HepG2 (cell line): ENCODE data around the gene PRPF38A. TPM values are rescaled to one million over a fixed set of nuclear protein-coding genes. Genes with fewer than 3 reads are reported as not detected.

ENCODE experiments used
- ARNTL ChIP-seq: sonication (generic); formaldehyde crosslinking; IDR thresholded peaks from 2 replicates; pipeline ENCODE4 v1.4.0; 2020; ENCODE audit warnings: mild to moderate bottlenecking, missing genetic modification reagents
- CCAR2 ChIP-seq: fragments of 200-400 bp; formaldehyde crosslinking; optimal IDR thresholded peaks from 2 replicates; pipeline ENCODE3; 2018; ENCODE audit warnings: low read depth, mild to moderate bottlenecking, low read length, moderate library complexity
- E2F5 ChIP-seq: sonication (generic); formaldehyde crosslinking; conservative IDR thresholded peaks from 2 replicates; pipeline ENCODE4 v1.4.0; 2020; ENCODE audit warnings: missing genetic modification reagents
- HCFC1 ChIP-seq: fragments of 150-350 bp; IDR thresholded peaks from 2 replicates; pipeline ENCODE4 v1.6.1; 2014; ENCODE audit warnings: low read depth, low read length
- KAT7 ChIP-seq: IDR thresholded peaks from 2 replicates; pipeline ENCODE4 v1.6.1; 2018; ENCODE audit warnings: borderline replicate concordance, missing compliant biosample characterization
- NPAS2 ChIP-seq: sonication (generic); formaldehyde crosslinking; IDR thresholded peaks from 2 replicates; pipeline ENCODE4 v1.8.0; 2022; ENCODE audit warnings: mild to moderate bottlenecking, missing genetic modification reagents, borderline replicate concordance
- NR1H2 ChIP-seq: sonication (generic); formaldehyde crosslinking; IDR thresholded peaks from 2 replicates; pipeline ENCODE4 v1.8.1; 2022; ENCODE audit warnings: low read depth, missing genetic modification reagents, borderline replicate concordance
- PHF20 ChIP-seq: sonication (generic); formaldehyde crosslinking; IDR thresholded peaks from 2 replicates; pipeline ENCODE4 v1.5.0; 2020; ENCODE audit warnings: mild to moderate bottlenecking, missing genetic modification reagents
- SIN3B ChIP-seq: fragments of 150-350 bp; IDR thresholded peaks from 2 replicates; pipeline ENCODE4 v1.6.1; 2014; ENCODE audit warnings: low read length
- SOX6 ChIP-seq, 2 experiments: fragments of 450-650 bp in 1 of 2; sonication (generic) in 1 of 2; formaldehyde crosslinking in 1 of 2; IDR thresholded peaks; 2 replicates each; pipeline versions ENCODE4 v1.4.0 to v1.6.1; 2017 to 2020; ENCODE audit warnings: antibody characterized with exemption in 1 of 2, mild to moderate bottlenecking in 1 of 2, missing genetic modification reagents in 1 of 2
- ZBTB7B ChIP-seq: sonication (generic); formaldehyde crosslinking; IDR thresholded peaks from 2 replicates; pipeline ENCODE4 v1.4.0; 2020; ENCODE audit warnings: missing genetic modification reagents
- ZMAT3 ChIP-seq: sonication (generic); formaldehyde crosslinking; conservative IDR thresholded peaks from 2 replicates; pipeline ENCODE4 v1.7.0; 2021; ENCODE audit warnings: missing genetic modification reagents
- ZNF292 ChIP-seq: sonication (generic); formaldehyde crosslinking; IDR thresholded peaks from 2 replicates; pipeline ENCODE4 v1.8.1; 2022; ENCODE audit warnings: mild to moderate bottlenecking, low read depth, missing genetic modification reagents, borderline replicate concordance
- ZNF44 ChIP-seq: sonication (generic); formaldehyde crosslinking; IDR thresholded peaks from 2 replicates; pipeline ENCODE4 v1.5.1; 2020; ENCODE audit warnings: mild to moderate bottlenecking, missing genetic modification reagents
- ZNF546 ChIP-seq: sonication (generic); formaldehyde crosslinking; conservative IDR thresholded peaks from 2 replicates; pipeline ENCODE4 v1.8.1; 2023; ENCODE audit warnings: mild to moderate bottlenecking, missing genetic modification reagents
- ZNF567 ChIP-seq: sonication (generic); formaldehyde crosslinking; IDR thresholded peaks from 2 replicates; pipeline ENCODE4 v1.8.1; 2023; ENCODE audit warnings: mild to moderate bottlenecking, missing genetic modification reagents, borderline replicate concordance
- ZNF629 ChIP-seq: sonication (generic); formaldehyde crosslinking; conservative IDR thresholded peaks from 2 replicates; pipeline ENCODE4 v1.5.0; 2020; ENCODE audit warnings: missing genetic modification reagents
- ZNF740 ChIP-seq: sonication (generic); formaldehyde crosslinking; IDR thresholded peaks from 2 replicates; pipeline ENCODE4 v1.4.0; 2020; ENCODE audit warnings: missing genetic modification reagents
- polyA plus RNA-seq, 8 experiments: library from polyadenylated mRNA; depleted of rRNA in 3 of 8; stranded (reverse) in 7 of 8; unstranded in 1 of 8; fragments of >200 nt; fragmentation: Illumina TruSeq in 4 of 8; extraction: Trizol in 4 of 8; gene quantifications; 2 replicates each; pipeline versions ENCODE4 v1.2.1 to v1.2.3, GENCODE V29; 2011 to 2016; ENCODE audit warnings: low read depth in 4 of 8, missing spikeins in 1 of 8, mixed read lengths in 1 of 8; ENCODE audit not compliant: insufficient read depth in 1 of 8
- total RNA-seq, 5 experiments: library from RNA; depleted of rRNA; stranded (reverse); fragments of >200 nt; fragmentation: Illumina TruSeq; extraction: Trizol; gene quantifications; 2 replicates each; pipeline ENCODE4 v1.2.3, GENCODE V29; 2016; ENCODE audit warnings: low read depth in 1 of 5
- TF ChIP-seq, protein P1 (sequence below): sonication (generic); formaldehyde crosslinking; IDR thresholded peaks from 2 replicates; pipeline ENCODE4 v1.8.0; 2022; ENCODE audit warnings: mild to moderate bottlenecking, missing genetic modification reagents, moderate library complexity
- TF ChIP-seq, protein P2 (sequence below): sonication (generic); formaldehyde crosslinking; IDR thresholded peaks from 2 replicates; pipeline ENCODE4 v1.5.0; 2020; ENCODE audit warnings: mild to moderate bottlenecking, missing genetic modification reagents
- TF ChIP-seq, protein P3 (sequence below): sonication (generic); formaldehyde crosslinking; IDR thresholded peaks from 2 replicates; pipeline ENCODE4 v1.8.1; 2023; ENCODE audit warnings: mild to moderate bottlenecking, inconsistent platforms, moderate library complexity, missing genetic modification reagents, borderline replicate concordance

The PRPF38A gene
- total and polyA plus RNA-seq, 2 of the 13 experiments (the other 11 are each of a cell fraction or from before 2014, with no cell fraction given), result 18.3 to 45.5 TPM

DNA sequence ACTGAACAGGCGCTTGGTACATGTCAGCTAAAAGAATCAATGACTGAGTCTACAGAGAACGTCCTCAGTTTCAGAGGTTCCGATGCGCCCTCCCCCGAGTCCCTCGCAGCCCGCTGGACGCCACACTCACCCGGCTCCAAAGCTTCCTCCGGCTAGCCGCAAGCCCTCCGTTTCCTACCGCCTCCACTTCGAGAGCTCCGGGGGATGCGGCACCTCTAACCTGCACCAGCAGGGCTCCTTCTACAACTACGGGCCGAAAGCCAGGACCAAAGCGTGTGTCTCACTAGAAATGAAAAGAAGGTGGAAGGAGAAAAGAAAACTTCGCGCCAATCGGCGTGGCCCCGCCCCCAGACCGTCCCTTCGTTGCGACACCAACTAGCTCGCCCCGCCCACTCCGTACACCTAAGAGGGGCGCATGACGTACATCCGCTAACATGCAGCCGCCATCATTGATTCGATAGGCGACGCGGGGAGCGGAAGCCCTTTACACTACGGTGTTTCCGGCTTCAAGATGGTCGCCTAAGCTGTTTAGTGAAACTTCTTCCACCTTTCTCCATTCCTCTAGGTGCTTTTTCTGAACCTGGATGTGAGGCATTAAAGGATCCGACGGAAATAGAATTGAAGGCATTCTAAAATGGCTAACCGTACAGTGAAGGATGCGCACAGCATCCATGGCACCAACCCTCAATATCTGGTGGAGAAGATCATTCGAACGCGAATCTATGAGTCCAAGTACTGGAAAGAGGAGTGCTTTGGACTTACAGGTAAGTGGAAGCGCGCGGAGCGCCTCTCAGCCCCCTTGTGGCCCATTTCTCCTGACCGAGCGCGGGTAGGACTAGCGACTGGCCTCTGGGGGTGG lies at the start of gene PRPF38A, which contains the start of gene ORC1 (continued):
- TF ChIP-seq CCAR2 (no peak), NR1H2 (CRISPR knock-in tag) (no peak; the same call in 1 of the 2 replicates), SIN3B (0 out of 2 replicates have a peak, but pooled peaks have one; percentile 67), ZMAT3 (CRISPR knock-in tag) (no peak), SOX6 (IDR thresholded peaks at IDR 0.05) (no peak), SOX6 (CRISPR knock-in tag; IDR thresholded peaks at IDR 0.05) (peak; percentile 81), PHF20 (CRISPR knock-in tag) (peak; percentile 87), ZNF567 (CRISPR knock-in tag) (no peak), NPAS2 (CRISPR knock-in tag) (0 out of 2 replicates have a peak, but pooled peaks have one; percentile 31), E2F5 (CRISPR knock-in tag) (0 out of 2 replicates have a peak, but pooled peaks have one; percentile 70), ZNF740 (CRISPR knock-in tag) (no peak), ZNF546 (CRISPR knock-in tag) (no peak), ZNF629 (CRISPR knock-in tag) (no peak; the same call in 1 of the 2 replicates), ZNF44 (CRISPR knock-in tag) (no peak; the same call in 1 of the 2 replicates), HCFC1 (peak; percentile 22; the same call in 1 of the 2 replicates), ZNF292 (CRISPR knock-in tag) (no peak), ARNTL (CRISPR knock-in tag) (no peak; the same call in 1 of the 2 replicates), ZBTB7B (CRISPR knock-in tag) (no peak), KAT7 (CRISPR knock-in tag) (no peak)
- TF ChIP-seq, protein P1, sequence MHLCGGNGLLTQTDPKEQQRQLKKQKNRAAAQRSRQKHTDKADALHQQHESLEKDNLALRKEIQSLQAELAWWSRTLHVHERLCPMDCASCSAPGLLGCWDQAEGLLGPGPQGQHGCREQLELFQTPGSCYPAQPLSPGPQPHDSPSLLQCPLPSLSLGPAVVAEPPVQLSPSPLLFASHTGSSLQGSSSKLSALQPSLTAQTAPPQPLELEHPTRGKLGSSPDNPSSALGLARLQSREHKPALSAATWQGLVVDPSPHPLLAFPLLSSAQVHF (CRISPR knock-in tag), result no peak
- TF ChIP-seq, protein P2, sequence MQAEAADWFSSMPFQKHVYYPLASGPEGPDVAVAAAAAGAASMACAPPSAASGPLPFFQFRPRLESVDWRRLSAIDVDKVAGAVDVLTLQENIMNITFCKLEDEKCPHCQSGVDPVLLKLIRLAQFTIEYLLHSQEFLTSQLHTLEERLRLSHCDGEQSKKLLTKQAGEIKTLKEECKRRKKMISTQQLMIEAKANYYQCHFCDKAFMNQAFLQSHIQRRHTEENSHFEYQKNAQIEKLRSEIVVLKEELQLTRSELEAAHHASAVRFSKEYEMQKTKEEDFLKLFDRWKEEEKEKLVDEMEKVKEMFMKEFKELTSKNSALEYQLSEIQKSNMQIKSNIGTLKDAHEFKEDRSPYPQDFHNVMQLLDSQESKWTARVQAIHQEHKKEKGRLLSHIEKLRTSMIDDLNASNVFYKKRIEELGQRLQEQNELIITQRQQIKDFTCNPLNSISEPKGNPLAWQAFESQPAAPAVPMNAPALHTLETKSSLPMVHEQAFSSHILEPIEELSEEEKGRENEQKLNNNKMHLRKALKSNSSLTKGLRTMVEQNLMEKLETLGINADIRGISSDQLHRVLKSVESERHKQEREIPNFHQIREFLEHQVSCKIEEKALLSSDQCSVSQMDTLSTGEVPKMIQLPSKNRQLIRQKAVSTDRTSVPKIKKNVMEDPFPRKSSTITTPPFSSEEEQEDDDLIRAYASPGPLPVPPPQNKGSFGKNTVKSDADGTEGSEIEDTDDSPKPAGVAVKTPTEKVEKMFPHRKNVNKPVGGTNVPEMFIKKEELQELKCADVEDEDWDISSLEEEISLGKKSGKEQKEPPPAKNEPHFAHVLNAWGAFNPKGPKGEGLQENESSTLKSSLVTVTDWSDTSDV (CRISPR knock-in tag), result no peak
- TF ChIP-seq, protein P3, sequence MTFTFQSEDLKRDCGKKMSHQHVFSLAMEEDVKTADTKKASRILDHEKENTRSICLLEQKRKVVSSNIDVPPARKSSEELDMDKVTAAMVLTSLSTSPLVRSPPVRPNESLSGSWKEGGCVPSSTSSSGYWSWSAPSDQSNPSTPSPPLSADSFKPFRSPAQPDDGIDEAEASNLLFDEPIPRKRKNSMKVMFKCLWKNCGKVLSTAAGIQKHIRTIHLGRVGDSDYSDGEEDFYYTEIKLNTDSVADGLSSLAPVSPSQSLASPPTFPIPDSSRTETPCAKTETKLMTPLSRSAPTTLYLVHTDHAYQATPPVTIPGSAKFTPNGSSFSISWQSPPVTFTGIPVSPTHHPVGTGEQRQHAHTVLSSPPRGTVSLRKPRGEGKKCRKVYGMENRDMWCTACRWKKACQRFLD, result no peak
